ENCODE results near the gene SLC18A3.

The SLC18A3 gene

GRCh38 chr10:49622426-49623425 is 12.6 kb downstream of the SLC18A3 start:
- Histone ChIP-seq H3K27ac (ENCODE audit: low read length) (no peak overlapping the region), H3K4me3 (ENCODE audit: low read length) (no peak overlapping the region), H3K9ac (ENCODE audit: low read length) (no peak overlapping the region)

GRCh38 chr10:49624629-49625028 is 14.5 kb downstream of the SLC18A3 start:
- Histone ChIP-seq H3K9me3 (ENCODE audit: control insufficient read depth, low read depth, low read length) (no peaks in the 10 kb centered on the region), H3K4me3 (ENCODE audit: low read length) (no peak overlapping the region), H3K4me1 (ENCODE audit: control insufficient read depth, low read depth, low read length) (no peaks in the 10 kb centered on the region), H3K27me3 (ENCODE audit: control insufficient read depth, insufficient read depth, low read length) (peaks cover 10% of the 10 kb centered on the region), H3K9ac (ENCODE audit: low read length) (no peak overlapping the region), H3K36me3 (ENCODE audit: control insufficient read depth, low read depth, low read length) (no peaks in the 10 kb centered on the region), H3K27ac (ENCODE audit: low read length) (no peak overlapping the region)

More at GRCh38 chr10:49622426-49623425, 12.6 kb downstream of the SLC18A3 start:
- H3K4me1 ChIP-seq (ENCODE audit: control insufficient read depth, low read depth, low read length) = no peaks in the 10 kb centered on the region
- peaks cover 29% of the 10 kb centered on the region for H3K27me3 ChIP-seq (ENCODE audit: control insufficient read depth, insufficient read depth, low read length)
- no peaks in the 10 kb centered on the region for H3K36me3 ChIP-seq (ENCODE audit: control insufficient read depth, low read depth, low read length)
- no peaks in the 10 kb centered on the region for H3K9me3 ChIP-seq (ENCODE audit: control insufficient read depth, low read depth, low read length)

GRCh38 chr10:49625411-49625810 is 15.3 kb downstream of the SLC18A3 start:
- no peaks in the 10 kb centered on the region for H3K4me1 ChIP-seq (ENCODE audit: control insufficient read depth, low read depth, low read length)
- H3K9ac ChIP-seq (ENCODE audit: low read length) = no peak overlapping the region
- H3K4me3 ChIP-seq (ENCODE audit: low read length) = no peak overlapping the region
- no peaks in the 10 kb centered on the region for H3K9me3 ChIP-seq (ENCODE audit: control insufficient read depth, low read depth, low read length)
- no peaks in the 10 kb centered on the region for H3K36me3 ChIP-seq (ENCODE audit: control insufficient read depth, low read depth, low read length)
- no peak overlapping the region for H3K27ac ChIP-seq (ENCODE audit: low read length)
- peaks cover 6% of the 10 kb centered on the region for H3K27me3 ChIP-seq (ENCODE audit: control insufficient read depth, insufficient read depth, low read length)

- H3K27ac ChIP-seq (ENCODE audit: low read length) = no peak overlapping the region
- no peak overlapping the region for H3K4me3 ChIP-seq (ENCODE audit: low read length)
- no peaks in the 10 kb centered on the region for H3K27me3 ChIP-seq (ENCODE audit: control insufficient read depth, insufficient read depth, low read length)
- no peak overlapping the region for H3K9ac ChIP-seq (ENCODE audit: low read length)
- no peaks in the 10 kb centered on the region for H3K36me3 ChIP-seq (ENCODE audit: control insufficient read depth, low read depth, low read length)
- no peaks in the 10 kb centered on the region for H3K9me3 ChIP-seq (ENCODE audit: control insufficient read depth, low read depth, low read length)
- no peaks in the 10 kb centered on the region for H3K4me1 ChIP-seq (ENCODE audit: control insufficient read depth, low read depth, low read length)
Observed at GRCh38 chr10:49627038-49627437, 16.9 kb downstream of the SLC18A3 start.

GRCh38 chr10:49627644-49628247 is 17.6 kb downstream of the SLC18A3 start:
- no peaks in the 10 kb centered on the region for H3K27me3 ChIP-seq (ENCODE audit: control insufficient read depth, insufficient read depth, low read length)
- no peak overlapping the region for H3K27ac ChIP-seq (ENCODE audit: low read length)
- no peak overlapping the region for H3K9ac ChIP-seq (ENCODE audit: low read length)
- no peaks in the 10 kb centered on the region for H3K4me1 ChIP-seq (ENCODE audit: control insufficient read depth, low read depth, low read length)
- no peak overlapping the region for H3K4me3 ChIP-seq (ENCODE audit: low read length)
- no peaks in the 10 kb centered on the region for H3K9me3 ChIP-seq (ENCODE audit: control insufficient read depth, low read depth, low read length)
- H3K36me3 ChIP-seq (ENCODE audit: control insufficient read depth, low read depth, low read length) = no peaks in the 10 kb centered on the region

- Histone ChIP-seq H3K36me3 (ENCODE audit: control insufficient read depth, low read depth, low read length) (no peaks in the 10 kb centered on the region), H3K9me3 (ENCODE audit: control insufficient read depth, low read depth, low read length) (no peaks in the 10 kb centered on the region), H3K4me1 (ENCODE audit: control insufficient read depth, low read depth, low read length) (no peaks in the 10 kb centered on the region), H3K27ac (ENCODE audit: low read length) (no peak overlapping the region), H3K4me3 (ENCODE audit: low read length) (no peak overlapping the region), H3K9ac (ENCODE audit: low read length) (no peak overlapping the region), H3K27me3 (ENCODE audit: control insufficient read depth, insufficient read depth, low read length) (no peaks in the 10 kb centered on the region)
Observed at GRCh38 chr10:49628599-49628998, 18.5 kb downstream of the SLC18A3 start.

- no peaks in the 10 kb centered on the region for H3K9me3 ChIP-seq (ENCODE audit: control insufficient read depth, low read depth, low read length)
- no peaks in the 10 kb centered on the region for H3K36me3 ChIP-seq (ENCODE audit: control insufficient read depth, low read depth, low read length)
- H3K4me3 ChIP-seq (ENCODE audit: low read length) = no peak overlapping the region
- no peaks in the 10 kb centered on the region for H3K27me3 ChIP-seq (ENCODE audit: control insufficient read depth, insufficient read depth, low read length)
- H3K9ac ChIP-seq (ENCODE audit: low read length) = no peak overlapping the region
- no peaks in the 10 kb centered on the region for H3K4me1 ChIP-seq (ENCODE audit: control insufficient read depth, low read depth, low read length)
- H3K27ac ChIP-seq (ENCODE audit: low read length) = no peak overlapping the region
Observed at GRCh38 chr10:49629431-49629881, 19.3 kb downstream of the SLC18A3 start.

GRCh38 chr10:49631975-49632374 is 21.9 kb downstream of the SLC18A3 start:
- Histone ChIP-seq H3K9ac (ENCODE audit: low read length) (no peak overlapping the region), H3K4me1 (ENCODE audit: control insufficient read depth, low read depth, low read length) (no peaks in the 10 kb centered on the region), H3K4me3 (ENCODE audit: low read length) (no peak overlapping the region), H3K9me3 (ENCODE audit: control insufficient read depth, low read depth, low read length) (no peaks in the 10 kb centered on the region), H3K27ac (ENCODE audit: low read length) (no peak overlapping the region), H3K36me3 (ENCODE audit: control insufficient read depth, low read depth, low read length) (no peaks in the 10 kb centered on the region), H3K27me3 (ENCODE audit: control insufficient read depth, insufficient read depth, low read length) (no peaks in the 10 kb centered on the region)

GRCh38 chr10:49632406-49633317 is 22.6 kb downstream of the SLC18A3 start:
- Histone ChIP-seq H3K9ac (ENCODE audit: low read length) (no peak overlapping the region), H3K27ac (ENCODE audit: low read length) (no peak overlapping the region), H3K4me3 (ENCODE audit: low read length) (no peak overlapping the region), H3K4me1 (ENCODE audit: control insufficient read depth, low read depth, low read length) (no peaks in the 10 kb centered on the region), H3K9me3 (ENCODE audit: control insufficient read depth, low read depth, low read length) (no peaks in the 10 kb centered on the region), H3K27me3 (ENCODE audit: control insufficient read depth, insufficient read depth, low read length) (no peaks in the 10 kb centered on the region), H3K36me3 (ENCODE audit: control insufficient read depth, low read depth, low read length) (no peaks in the 10 kb centered on the region)

GRCh38 chr10:49633327-49634068 is 23.4 kb downstream of the SLC18A3 start:
- H3K4me3 ChIP-seq (ENCODE audit: low read length) = no peak overlapping the region
- no peaks in the 10 kb centered on the region for H3K9me3 ChIP-seq (ENCODE audit: control insufficient read depth, low read depth, low read length)
- no peak overlapping the region for H3K9ac ChIP-seq (ENCODE audit: low read length)
- no peak overlapping the region for H3K27ac ChIP-seq (ENCODE audit: low read length)
- no peaks in the 10 kb centered on the region for H3K4me1 ChIP-seq (ENCODE audit: control insufficient read depth, low read depth, low read length)
- no peaks in the 10 kb centered on the region for H3K36me3 ChIP-seq (ENCODE audit: control insufficient read depth, low read depth, low read length)
- no peaks in the 10 kb centered on the region for H3K27me3 ChIP-seq (ENCODE audit: control insufficient read depth, insufficient read depth, low read length)
